NCI-H2171 treated with DMSO at 0.1 percent for 48 hours (cell line): ENCODE results near the gene HTR6.

ENCODE experiments used
- DNase-seq: peaks from one replicate; lab custom pipeline; 2025; lab: John Stamatoyannopoulos, UW

Gene HTR6

GRCh38 chr1:19656780-19657466 lies 7.8 kb upstream of the HTR6 start:
- DNase-seq: no peak

DNA sequence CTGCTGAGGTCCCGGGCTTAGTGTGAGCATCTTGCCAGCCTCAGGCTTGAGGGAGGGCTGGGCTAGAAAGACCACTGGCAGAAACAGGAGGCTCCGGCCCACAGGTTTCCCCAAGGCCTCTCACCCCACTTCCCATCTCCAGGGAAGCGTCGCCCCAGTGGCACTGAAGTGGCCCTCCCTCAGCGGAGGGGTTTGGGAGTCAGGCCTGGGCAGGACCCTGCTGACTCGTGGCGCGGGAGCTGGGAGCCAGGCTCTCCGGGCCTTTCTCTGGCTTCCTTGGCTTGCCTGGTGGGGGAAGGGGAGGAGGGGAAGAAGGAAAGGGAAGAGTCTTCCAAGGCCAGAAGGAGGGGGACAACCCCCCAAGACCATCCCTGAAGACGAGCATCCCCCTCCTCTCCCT lies 7.2 kb upstream of the HTR6 start:
- no peak for DNase-seq

DNA sequence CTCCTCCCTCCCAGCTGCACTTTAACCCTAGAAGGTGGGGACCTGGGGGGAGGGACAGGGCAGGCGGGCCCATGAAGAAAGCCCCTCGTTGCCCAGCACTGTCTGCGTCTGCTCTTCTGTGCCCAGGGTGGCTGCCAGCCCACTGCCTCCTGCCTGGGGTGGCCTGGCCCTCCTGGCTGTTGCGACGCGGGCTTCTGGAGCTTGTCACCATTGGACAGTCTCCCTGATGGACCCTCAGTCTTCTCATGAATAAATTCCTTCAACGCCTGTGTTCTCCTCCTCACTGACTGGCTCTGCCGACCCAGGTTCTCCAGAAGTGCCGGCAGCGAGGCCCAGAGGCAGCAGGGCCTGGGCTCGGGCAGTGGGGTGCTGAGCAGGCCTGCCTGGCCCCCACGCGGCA lies 6.5 kb upstream of the HTR6 start:
- DNase-seq: no peak

DNA sequence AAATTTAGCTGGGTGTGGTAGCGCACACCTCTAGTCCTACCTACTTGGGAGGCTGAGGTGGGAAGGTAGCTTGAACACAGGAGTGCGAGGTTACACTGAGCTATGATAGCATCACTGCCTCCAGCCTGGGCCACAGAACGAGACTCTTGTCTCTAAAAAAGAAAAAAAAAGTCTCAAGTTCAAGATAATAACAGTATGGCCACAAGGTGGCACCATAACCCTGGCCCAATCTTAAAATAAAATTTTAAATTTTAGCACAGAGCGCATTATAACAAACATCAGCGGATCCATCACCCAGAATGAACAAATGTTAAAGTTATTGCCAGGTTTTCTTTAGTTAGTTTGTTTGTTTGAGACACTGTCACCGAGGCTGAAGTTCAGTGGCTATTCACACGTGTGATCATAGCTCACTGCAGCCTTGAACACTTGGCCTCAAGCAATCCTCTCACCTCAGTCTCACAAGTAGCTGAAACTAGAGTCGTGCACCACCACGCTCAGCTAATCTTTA lies 2.9 kb upstream of the HTR6 start:
- peak; percentile 51 for DNase-seq

DNA sequence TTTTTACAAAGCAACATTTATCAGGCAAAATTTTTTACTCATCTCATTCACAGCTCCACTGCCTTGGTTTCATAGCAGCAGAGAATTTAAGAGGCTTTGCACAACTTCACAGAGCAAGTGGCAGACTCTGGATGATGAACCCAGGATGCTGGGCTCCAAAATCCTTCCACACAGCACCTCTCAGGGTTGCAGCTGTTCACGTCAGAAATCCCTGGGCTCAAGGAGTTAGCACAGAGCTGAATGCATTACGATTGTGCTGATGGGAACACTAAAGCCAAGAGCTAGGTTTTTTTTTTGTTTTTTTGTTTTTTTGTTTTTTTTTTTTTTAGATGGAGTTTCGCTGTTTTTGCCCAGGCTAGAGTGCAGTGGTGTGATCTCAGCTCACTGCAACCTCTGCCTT lies 2.4 kb upstream of the HTR6 start:
- no peak for DNase-seq

DNA sequence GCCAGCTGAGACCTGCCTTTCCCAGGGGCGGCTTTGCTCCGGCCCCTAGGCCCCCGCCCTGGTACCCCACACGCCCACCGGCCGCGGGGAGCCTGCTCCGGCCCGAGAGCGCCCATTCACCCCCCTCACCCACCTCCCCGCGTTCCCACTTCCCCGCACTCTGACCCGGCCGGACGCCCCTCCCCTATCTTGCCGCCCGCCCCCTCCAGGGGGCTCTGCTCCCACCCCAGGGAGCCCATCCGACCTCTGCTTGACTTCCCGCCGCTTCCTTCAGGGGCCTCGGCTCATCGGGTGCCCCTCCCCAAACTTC lies 466 bp downstream of the HTR6 start:
- DNase-seq: no peak

DNA sequence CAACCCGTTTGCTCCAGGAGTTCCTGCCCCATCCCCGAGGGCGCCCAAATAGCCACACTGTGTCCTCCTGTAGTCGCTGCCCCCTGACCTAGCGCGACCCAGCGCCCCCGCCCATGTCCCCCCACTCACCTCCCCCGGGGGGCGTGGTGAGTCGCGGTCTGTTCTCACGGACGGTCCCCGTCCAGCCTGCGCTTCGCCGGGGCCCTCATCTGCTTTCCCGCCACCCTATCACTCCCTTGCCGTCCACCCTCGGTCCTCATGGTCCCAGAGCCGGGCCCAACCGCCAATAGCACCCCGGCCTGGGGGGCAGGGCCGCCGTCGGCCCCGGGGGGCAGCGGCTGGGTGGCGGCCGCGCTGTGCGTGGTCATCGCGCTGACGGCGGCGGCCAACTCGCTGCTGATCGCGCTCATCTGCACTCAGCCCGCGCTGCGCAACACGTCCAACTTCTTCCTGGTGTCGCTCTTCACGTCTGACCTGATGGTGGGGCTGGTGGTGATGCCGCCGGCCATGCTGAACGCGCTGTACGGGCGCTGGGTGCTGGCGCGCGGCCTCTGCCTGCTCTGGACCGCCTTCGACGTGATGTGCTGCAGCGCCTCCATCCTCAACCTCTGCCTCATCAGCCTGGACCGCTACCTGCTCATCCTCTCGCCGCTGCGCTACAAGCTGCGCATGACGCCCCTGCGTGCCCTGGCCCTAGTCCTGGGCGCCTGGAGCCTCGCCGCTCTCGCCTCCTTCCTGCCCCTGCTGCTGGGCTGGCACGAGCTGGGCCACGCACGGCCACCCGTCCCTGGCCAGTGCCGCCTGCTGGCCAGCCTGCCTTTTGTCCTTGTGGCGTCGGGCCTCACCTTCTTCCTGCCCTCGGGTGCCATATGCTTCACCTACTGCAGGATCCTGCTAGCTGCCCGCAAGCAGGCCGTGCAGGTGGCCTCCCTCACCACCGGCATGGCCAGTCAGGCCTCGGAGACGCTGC lies 1.1 kb downstream of the HTR6 start:
- no peak for DNase-seq

DNA sequence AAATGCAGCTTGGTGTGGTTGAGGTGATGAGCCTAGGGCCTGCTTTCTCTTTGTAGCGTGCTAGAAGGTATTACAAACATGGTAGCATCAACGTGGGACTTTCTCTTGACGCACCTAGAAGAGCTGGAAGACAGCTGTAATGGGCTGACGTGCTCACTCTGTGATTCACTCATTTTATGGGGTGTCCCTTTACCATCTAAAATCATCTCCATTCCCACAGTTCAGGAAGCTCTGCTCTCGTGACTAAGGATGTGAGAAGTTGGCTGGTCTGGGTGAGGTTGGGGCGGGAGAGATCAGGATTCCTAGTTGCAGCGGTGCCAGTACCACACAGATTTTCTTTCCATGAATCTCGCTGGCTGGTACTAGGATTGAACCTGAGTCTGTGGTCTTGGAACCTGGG lies 4.2 kb downstream of the HTR6 start:
- DNase-seq: no peak

GRCh38 chr1:19670787-19671186 lies 6.1 kb downstream of the HTR6 start:
- no peak for DNase-seq

DNA sequence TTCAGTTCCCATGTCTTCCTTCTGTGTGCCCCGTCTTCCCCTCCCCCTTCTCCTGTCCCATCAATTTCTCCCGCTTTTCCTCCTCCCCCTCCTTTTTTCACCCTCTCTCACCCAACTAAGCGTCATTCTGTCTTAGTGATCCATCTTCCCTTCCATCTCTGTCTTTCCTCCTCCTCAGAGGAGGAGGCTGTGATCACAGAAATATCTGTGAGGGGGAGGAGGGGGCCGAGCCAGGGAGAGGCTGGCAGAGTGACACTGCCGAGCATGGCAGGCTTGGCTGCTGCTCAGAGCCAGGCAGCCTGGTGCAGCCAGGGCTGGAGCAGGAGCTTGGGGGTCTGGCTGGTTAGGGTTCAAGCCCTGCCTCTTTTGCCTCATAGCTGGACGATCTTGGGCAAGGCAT lies 7.6 kb downstream of the HTR6 start:
- DNase-seq: no peak

DNA sequence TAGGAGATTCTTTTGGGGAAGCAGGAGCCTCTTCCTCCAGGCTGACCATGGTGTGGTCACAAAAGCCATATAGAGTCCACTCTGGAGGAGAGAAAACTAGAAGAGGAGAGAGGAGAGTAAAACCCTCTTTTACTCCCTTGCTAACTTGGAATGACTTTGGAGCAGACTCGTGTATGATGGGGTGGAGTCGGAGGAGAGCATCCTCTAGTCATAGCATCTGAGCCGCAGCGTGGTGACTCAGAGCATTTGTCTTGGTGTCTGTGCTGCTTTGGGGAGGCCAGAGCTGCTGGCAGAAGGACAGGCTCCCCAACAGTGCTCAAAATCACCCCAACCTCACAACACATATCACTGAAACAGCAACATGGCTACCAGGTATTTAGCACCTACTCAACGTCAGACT lies 11.1 kb downstream of the HTR6 start:
- no peak for DNase-seq

- no peak for DNase-seq
Observed at GRCh38 chr1:19676438-19676922, 11.8 kb downstream of the HTR6 start.

DNA sequence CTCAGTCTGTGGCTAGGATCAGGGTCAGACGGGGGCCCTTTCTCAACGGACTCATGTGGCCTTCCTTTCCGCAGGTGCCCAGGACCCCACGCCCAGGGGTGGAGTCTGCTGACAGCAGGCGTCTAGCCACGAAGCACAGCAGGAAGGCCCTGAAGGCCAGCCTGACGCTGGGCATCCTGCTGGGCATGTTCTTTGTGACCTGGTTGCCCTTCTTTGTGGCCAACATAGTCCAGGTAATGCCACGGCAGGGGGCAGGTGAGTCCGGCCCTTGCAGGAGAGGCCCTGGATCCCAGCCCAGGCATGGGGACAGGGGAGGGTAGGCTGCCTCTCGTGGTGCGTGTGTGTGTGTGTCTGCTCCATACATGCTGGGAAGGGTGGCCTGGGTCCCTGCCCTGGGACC lies 13.8 kb downstream of the HTR6 start:
- no peak for DNase-seq

DNA sequence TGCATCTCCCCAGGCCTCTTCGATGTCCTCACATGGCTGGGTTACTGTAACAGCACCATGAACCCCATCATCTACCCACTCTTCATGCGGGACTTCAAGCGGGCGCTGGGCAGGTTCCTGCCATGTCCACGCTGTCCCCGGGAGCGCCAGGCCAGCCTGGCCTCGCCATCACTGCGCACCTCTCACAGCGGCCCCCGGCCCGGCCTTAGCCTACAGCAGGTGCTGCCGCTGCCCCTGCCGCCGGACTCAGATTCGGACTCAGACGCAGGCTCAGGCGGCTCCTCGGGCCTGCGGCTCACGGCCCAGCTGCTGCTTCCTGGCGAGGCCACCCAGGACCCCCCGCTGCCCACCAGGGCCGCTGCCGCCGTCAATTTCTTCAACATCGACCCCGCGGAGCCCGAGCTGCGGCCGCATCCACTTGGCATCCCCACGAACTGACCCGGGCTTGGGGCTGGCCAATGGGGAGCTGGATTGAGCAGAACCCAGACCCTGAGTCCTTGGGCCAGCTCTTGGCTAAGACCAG lies 14.3 kb downstream of the HTR6 start:
- DNase-seq: no peak

GRCh38 chr1:19679691-19680090 lies 15.0 kb downstream of the HTR6 start:
- DNase-seq: no peak

GRCh38 chr1:19680644-19681043 lies 16.0 kb downstream of the HTR6 start:
- no peak for DNase-seq

- DNase-seq: no peak
Observed at GRCh38 chr1:19682257-19682656, 17.6 kb downstream of the HTR6 start.

- DNase-seq: no peak
Observed at GRCh38 chr1:19682901-19683300, 18.2 kb downstream of the HTR6 start.

- DNase-seq: no peak
Observed at GRCh38 chr1:19683351-19683750, 18.7 kb downstream of the HTR6 start.

- no peak for DNase-seq
Observed at GRCh38 chr1:19684677-19685076, 20.0 kb downstream of the HTR6 start.

- no peak for DNase-seq
Observed at GRCh38 chr1:19685994-19686393, 21.3 kb downstream of the HTR6 start.

GRCh38 chr1:19687414-19687813 lies 22.7 kb downstream of the HTR6 start:
- DNase-seq: no peak
